K562 (cell line): ENCODE results near the gene CPPED1. TPM values are rescaled to one million over a fixed set of nuclear protein-coding genes. Genes with fewer than 3 reads are reported as not detected.

Experiments
- ATAC-seq: fragments of 200-7000 bp; cut with Tn5 transposase; 3 replicates; pipeline ENCODE4 v1.9.1; 2020; ENCODE audit warnings: moderate library complexity
- BruUV-seq: library from RNA; stranded (reverse); fragments of 400-500 nt; replicated peaks from 2 replicates; lab custom pipeline; 2021; lab: Mats Ljungman, UMichigan
- CTCF ChIA-PET: fragments of 300-600 bp; formaldehyde crosslinking; extraction: SDS; loops from one replicate; lab custom pipeline; 2021; ENCODE audit warnings: low intra/inter-chr PET ratio; lab: Yijun Ruan, JAX
- POLR2A ChIA-PET: fragments of 300-600, 350-650 bp; sonication (Branson Sonifier 250); formaldehyde crosslinking; extraction: SDS; loops from one replicate; lab custom pipeline; 2021; ENCODE audit warnings: antibody characterized with exemption, inconsistent platforms; lab: Yijun Ruan, JAX
- DNase-seq, 4 experiments: peaks; one replicate each; pipeline versions ENCODE4 v3.0.0 to v3.0.0-alpha.2; 2011 to 2018; ENCODE audit warnings: low spot score in 3 of 4, mixed read lengths in 3 of 4; ENCODE audit errors: extremely low read depth in 1 of 4
- FAIRE-seq: peaks from 2 replicates; lab custom pipeline; 2011; peaks lifted over from hg19 to GRCh38; lab: Jason Lieb, UNC
- H2AFZ ChIP-seq: 2 replicates; pipeline ENCODE4 v1.6.0; 2011; ENCODE audit warnings: low read depth, low read length, control low read depth, inconsistent platforms
- H3K27ac ChIP-seq: fragments of 200-600 bp; 3 replicates; pipeline ENCODE4 v1.8.0; 2011; ENCODE audit warnings: low read depth, mild to moderate bottlenecking, control low read depth, inconsistent platforms, low read length, moderate library complexity, mixed read lengths; ENCODE audit errors: extremely low read depth
- H3K27me3 ChIP-seq, 2 experiments: fragments of 300-600 bp in 1 of 2; 2 replicates in 1 of 2; 3 replicates in 1 of 2; pipeline versions ENCODE4 v1.6.0 to v1.8.0; 2011; ENCODE audit warnings: inconsistent platforms in 2 of 2, low read length in 2 of 2, mild to moderate bottlenecking in 1 of 2, mixed read lengths in 1 of 2, moderate library complexity in 1 of 2; ENCODE audit not compliant: control insufficient read depth in 2 of 2, insufficient read depth in 2 of 2
- H3K36me3 ChIP-seq: fragments of 300-600 bp; 3 replicates; pipeline ENCODE4 v1.8.0; 2011; ENCODE audit warnings: mild to moderate bottlenecking, low read length, inconsistent platforms; ENCODE audit not compliant: control insufficient read depth, insufficient read depth
- H3K4me1 ChIP-seq, 2 experiments: fragments of 200-600 bp in 1 of 2; replicated peaks in 1 of 2; 2 replicates in 1 of 2; 3 replicates in 1 of 2; pipeline versions ENCODE4 v1.5.1 to v1.8.0; 2011; ENCODE audit warnings: inconsistent platforms in 2 of 2, low read length in 2 of 2, mild to moderate bottlenecking in 1 of 2, mixed read lengths in 1 of 2, moderate library complexity in 1 of 2; ENCODE audit not compliant: control insufficient read depth in 2 of 2, insufficient read depth in 2 of 2
- H3K4me2 ChIP-seq: 2 replicates; pipeline ENCODE4 v1.6.1; 2011; ENCODE audit warnings: low read length, control low read depth, inconsistent platforms, mixed read lengths; ENCODE audit not compliant: insufficient read depth
- H3K4me3 ChIP-seq: fragments of 200-600 bp; sonication (generic), shearing (Covaris generic); 2 replicates; pipeline ENCODE4 v1.5.1; 2016; ENCODE audit warnings: control low read depth, inconsistent platforms
- H3K79me2 ChIP-seq: fragments of 200-600 bp; 3 replicates; pipeline ENCODE4 v1.8.0; 2011; ENCODE audit warnings: low read length, inconsistent platforms; ENCODE audit not compliant: control insufficient read depth, insufficient read depth
- H3K9ac ChIP-seq, 2 experiments: 2 replicates each; pipeline versions ENCODE4 v1.6.0 to v1.6.1; 2011; ENCODE audit warnings: low read depth in 2 of 2, low read length in 2 of 2, control low read depth in 1 of 2, inconsistent platforms in 1 of 2, mild to moderate bottlenecking in 1 of 2, mixed read lengths in 1 of 2; ENCODE audit not compliant: insufficient read depth in 1 of 2
- H3K9me1 ChIP-seq: one replicate; pipeline ENCODE4 v1.6.0; 2011; ENCODE audit warnings: inconsistent platforms, mild to moderate bottlenecking, low read length, moderate library complexity; ENCODE audit not compliant: control insufficient read depth, insufficient read depth
- H3K9me3 ChIP-seq: replicated peaks from 2 replicates; pipeline ENCODE4 v1.5.1; 2011; ENCODE audit warnings: low read depth, low read length, inconsistent platforms; ENCODE audit not compliant: control insufficient read depth, insufficient read depth
- H4K20me1 ChIP-seq: replicated peaks from 2 replicates; pipeline ENCODE4 v1.6.1; 2011; ENCODE audit warnings: low read length, inconsistent platforms, mixed read lengths; ENCODE audit not compliant: control insufficient read depth, insufficient read depth
- AFF4 ChIP-seq: sonication (generic); formaldehyde crosslinking; IDR thresholded peaks from 2 replicates; pipeline ENCODE4 v1.8.0; 2023; ENCODE audit warnings: mild to moderate bottlenecking, missing genetic modification reagents
- CHD7 ChIP-seq: fragments of 200-600 bp; sonication (generic); IDR thresholded peaks from one replicate; pipeline ENCODE4 v1.6.1; 2012; ENCODE audit warnings: mild to moderate bottlenecking, low read depth, low read length, inconsistent platforms
- ESRRA ChIP-seq: fragments of 450-650 bp; IDR thresholded peaks from 2 replicates; pipeline ENCODE4 v1.6.1; 2014; ENCODE audit warnings: low read depth, mild to moderate bottlenecking, moderate library complexity, borderline replicate concordance
- ZBTB34 ChIP-seq: fragments of 250-450 bp; sonication (Bioruptor Pico); IDR thresholded peaks from 2 replicates; pipeline ENCODE4 v1.8.0; 2021; ENCODE audit warnings: mild to moderate bottlenecking, moderate library complexity
- WGBS: fragments of 100-300 bp; shearing (Covaris generic); methylation state at CpG from one replicate; pipeline ENCODE4 v1.1.6; 2016; ENCODE audit warnings: low coverage, mixed read lengths; ENCODE audit not compliant: insufficient coverage; ENCODE audit errors: missing lambda C conversion rate; 5-methylcytosine and 5-hydroxymethylcytosine counted together
- in situ Hi-C: fragments of 300-500 bp; cut with MboI; formaldehyde crosslinking; loops from 4 replicates; pipeline ENCODE4 v1.15.0; 2018; ENCODE audit warnings: inconsistent platforms, mixed read lengths
- intact Hi-C: fragments of 100-400 bp; cut with micrococcal nuclease; formaldehyde crosslinking; loops from 2 replicates; pipeline ENCODE4 v1.14.2; 2022
- polyA plus RNA-seq, 8 experiments: library from polyadenylated mRNA; depleted of rRNA in 4 of 8; stranded (reverse) in 5 of 8; unstranded in 3 of 8; fragments of >200 nt; fragmentation: Nextera tagmentation in 2 of 8; fragmentation: Illumina TruSeq in 1 of 8; extraction: Ambion mirVana in 2 of 8; extraction: Trizol in 1 of 8; gene quantifications; 2 replicates each; pipeline versions ENCODE4 v1.2.1 to v1.2.3, GENCODE V29; 2011 to 2014; ENCODE audit warnings: inconsistent platforms in 1 of 8, missing spikeins in 1 of 8
- total RNA-seq, 7 experiments: library from RNA; depleted of rRNA in 6 of 7; stranded (reverse); fragments of >200 nt in 6 of 7; fragmentation: Illumina TruSeq in 2 of 7; extraction: Trizol in 2 of 7; gene quantifications; 2 replicates each; pipeline versions ENCODE4 v1.2.1 to v1.2.3, GENCODE V29; 2011 to 2021; ENCODE audit warnings: low replicate concordance in 1 of 7

The CPPED1 gene
- total and polyA plus RNA-seq, 9 of the 15 experiments (the other 6 are each of a cell fraction or from before 2014, with no cell fraction given), result 7.5 to 25.7 (median 16.9) TPM

GRCh38 chr16:12679660-12680272, 123.9 kb downstream of the CPPED1 start:
- peaks cover 3 to 19% of the 10 kb centered on the region in 2 experiments; a peak in 4 of 5 replicates for H3K4me1 ChIP-seq
- CTCF ChIA-PET, result no interaction called here
- no peak for ATAC-seq
- no peak overlapping the region for H2AFZ ChIP-seq
- no peak for FAIRE-seq
- H3K79me2 ChIP-seq, result no peaks in the 10 kb centered on the region
- H3K27ac ChIP-seq, result no peak overlapping the region
- H3K4me3 ChIP-seq, result no peak overlapping the region
- intact Hi-C loops, result no loop called here
- H3K9ac ChIP-seq, result no peak overlapping the region
- no peaks in the 10 kb centered on the region for H3K27me3 ChIP-seq
- no peaks in the 10 kb centered on the region for H3K9me3 ChIP-seq
- no peak for DNase-seq
- 31% methylated on average over 3 of the region's 3 CpGs for WGBS
- H3K9me1 ChIP-seq, result no peaks in the 10 kb centered on the region
- in situ Hi-C loops, result no loop called here
- 0 out of 2 replicates have a peak, but pooled peaks cover 3% of the 10 kb centered on the region for H4K20me1 ChIP-seq
- H3K4me2 ChIP-seq, result no peak overlapping the region
- H3K36me3 ChIP-seq, result no peaks in the 10 kb centered on the region
- no TSS peak for BruUV-seq
- POLR2A ChIA-PET, result no interaction called here
- TF ChIP-seq CHD7, result no peak
- no peak for TF ChIP-seq ZBTB34 (CRISPR knock-in tag)
- no peak for TF ChIP-seq AFF4 (CRISPR knock-in tag)
- no peak for TF ChIP-seq ESRRA
